HEK293 (cell line): Measurements from ENCODE around the gene HLA-A.
A peak's percentile ranks its signal among the peaks of the same experiment; 100 is the strongest.

ENCODE experiments used
- CTCF ChIA-PET: fragments of 350-600 bp; formaldehyde crosslinking; extraction: SDS; loops from one replicate; lab custom pipeline; 2021; ENCODE audit warnings: antibody characterized with exemption; lab: Yijun Ruan, JAX
- POLR2A ChIA-PET: fragments of 300-600 bp; formaldehyde crosslinking; extraction: SDS; loops from one replicate; lab custom pipeline; 2020; ENCODE audit warnings: antibody characterized with exemption, inconsistent platforms; lab: Yijun Ruan, JAX
- H3K27ac ChIP-seq: fragments of 200-500 bp; sonication (Bioruptor generic); 2 replicates; pipeline ENCODE4 v1.5.1; 2014; ENCODE audit warnings: low read depth, low read length, control low read depth, inconsistent platforms; ENCODE audit errors: extremely low read depth
- H3K36me3 ChIP-seq, 2 experiments: fragments of 200-500 bp in 1 of 2; sonication (Bioruptor generic) in 1 of 2; 1 replicate in 1 of 2; 2 replicates in 1 of 2; pipeline ENCODE4 v1.5.1; 2014 to 2017; ENCODE audit warnings: inconsistent platforms in 2 of 2, low read length in 2 of 2; ENCODE audit not compliant: control insufficient read depth in 2 of 2, insufficient read depth in 1 of 2
- H3K4me1 ChIP-seq: fragments of 200-500 bp; sonication (Bioruptor generic); 2 replicates; pipeline ENCODE4 v1.5.1; 2014; ENCODE audit warnings: mild to moderate bottlenecking, low read length, inconsistent platforms; ENCODE audit not compliant: control insufficient read depth, insufficient read depth
- H3K4me3 ChIP-seq: 2 replicates; pipeline ENCODE4 v1.5.1; 2011; ENCODE audit warnings: low read depth, mild to moderate bottlenecking, control low read depth, low read length, moderate library complexity
- H3K9me3 ChIP-seq: fragments of 200-500 bp; sonication (Bioruptor generic); 2 replicates; pipeline ENCODE4 v1.5.1; 2014; ENCODE audit warnings: low read depth, low read length, inconsistent platforms; ENCODE audit not compliant: control insufficient read depth, insufficient read depth
- FEZF1 ChIP-seq: fragments of 450-650 bp; formaldehyde crosslinking; IDR thresholded peaks from 2 replicates; pipeline ENCODE4 v1.5.1; 2016; ENCODE audit warnings: missing biosample characterization, missing genetic modification characterization
- HOXD13 ChIP-seq: sonication (generic); formaldehyde crosslinking; IDR thresholded peaks from 2 replicates; pipeline ENCODE4 v1.8.0; 2022; ENCODE audit warnings: missing genetic modification reagents, borderline replicate concordance
- IKZF3 ChIP-seq: fragments of 450-650 bp; IDR thresholded peaks from 2 replicates; pipeline ENCODE4 v1.5.0; 2018; ENCODE audit warnings: missing biosample characterization, mild to moderate bottlenecking, missing genetic modification characterization, moderate library complexity
- KLF16 ChIP-seq: fragments of 450-650 bp; formaldehyde crosslinking; IDR thresholded peaks from 2 replicates; pipeline ENCODE4 v1.5.1; 2017; ENCODE audit warnings: missing biosample characterization, missing genetic modification characterization
- SCRT2 ChIP-seq: fragments of 450-650 bp; formaldehyde crosslinking; IDR thresholded peaks from 2 replicates; pipeline ENCODE4 v1.5.1; 2016; ENCODE audit warnings: missing biosample characterization, missing genetic modification characterization
- ZFP37 ChIP-seq: fragments of 450-650 bp; formaldehyde crosslinking; IDR thresholded peaks from 2 replicates; pipeline ENCODE4 v1.5.1; 2016; ENCODE audit warnings: missing biosample characterization, missing genetic modification characterization
- ZNF19 ChIP-seq: fragments of 450-650 bp; formaldehyde crosslinking; IDR thresholded peaks from 2 replicates; pipeline ENCODE4; 2016; ENCODE audit warnings: missing biosample characterization, missing genetic modification characterization, low read depth
- ZNF23 ChIP-seq: fragments of 450-650 bp; formaldehyde crosslinking; IDR thresholded peaks from 2 replicates; pipeline ENCODE4 v1.5.1; 2016; ENCODE audit warnings: missing biosample characterization, missing genetic modification characterization, borderline replicate concordance
- ZNF311 ChIP-seq: fragments of 450-650 bp; formaldehyde crosslinking; IDR thresholded peaks from 2 replicates; pipeline ENCODE4 v1.5.1; 2017; ENCODE audit warnings: missing biosample characterization, missing genetic modification characterization, borderline replicate concordance
- ZNF473 ChIP-seq: fragments of 450-650 bp; formaldehyde crosslinking; IDR thresholded peaks from 2 replicates; pipeline ENCODE4 v1.5.1; 2017; ENCODE audit warnings: missing biosample characterization, missing genetic modification characterization
- ZNF677 ChIP-seq: fragments of 450-650 bp; IDR thresholded peaks from 2 replicates; pipeline ENCODE4 v1.5.0; 2018; ENCODE audit warnings: missing biosample characterization, mild to moderate bottlenecking, missing genetic modification characterization, moderate library complexity
- ZNF830 ChIP-seq: fragments of 450-650 bp; IDR thresholded peaks from 2 replicates; pipeline ENCODE4 v1.5.0; 2018; ENCODE audit warnings: missing biosample characterization, missing genetic modification characterization, low read depth, mild to moderate bottlenecking, moderate library complexity
- TF ChIP-seq, protein P1 (sequence below): fragments of 450-650 bp; formaldehyde crosslinking; IDR thresholded peaks from 2 replicates; pipeline ENCODE4 v1.5.1; 2016; ENCODE audit warnings: missing biosample characterization, missing genetic modification characterization, borderline replicate concordance
- TF ChIP-seq, protein P2 (sequence below): fragments of 450-650 bp; formaldehyde crosslinking; conservative IDR thresholded peaks from 2 replicates; pipeline ENCODE4 v1.5.1; 2016; ENCODE audit warnings: low read depth, missing biosample characterization, missing genetic modification characterization

Gene HLA-A

DNA sequence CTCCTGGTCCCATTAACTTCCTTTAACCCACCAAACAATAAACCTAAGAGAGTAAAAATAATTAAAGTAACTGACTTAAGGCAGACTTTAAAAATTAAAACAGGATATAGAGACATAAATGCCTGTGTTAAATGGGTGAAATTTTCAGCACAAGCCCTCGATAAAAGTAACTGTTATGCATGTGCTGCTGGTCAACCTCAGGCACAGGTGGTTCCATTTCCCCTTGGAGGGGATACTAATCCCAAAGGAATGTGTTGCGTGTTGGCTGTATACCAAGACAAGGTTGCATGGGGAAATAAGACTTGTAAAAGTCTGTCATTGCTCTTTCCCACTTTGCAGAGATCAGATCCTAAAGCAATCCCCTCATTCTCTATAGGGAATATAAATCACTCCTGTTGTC lies 25.8 kb downstream of the HLA-A start:
- ChIA-PET POLR2A (no interaction called here), CTCF (interaction anchor here (0.6 to 1.7 kb wide), 7 partner anchors 9 to 251 kb away, joined by 3 to 8 read pairs (median 4); no protein-coding TSS in a partner anchor)
- no peak overlapping the region for H3K27ac ChIP-seq
- TF ChIP-seq, protein P1, sequence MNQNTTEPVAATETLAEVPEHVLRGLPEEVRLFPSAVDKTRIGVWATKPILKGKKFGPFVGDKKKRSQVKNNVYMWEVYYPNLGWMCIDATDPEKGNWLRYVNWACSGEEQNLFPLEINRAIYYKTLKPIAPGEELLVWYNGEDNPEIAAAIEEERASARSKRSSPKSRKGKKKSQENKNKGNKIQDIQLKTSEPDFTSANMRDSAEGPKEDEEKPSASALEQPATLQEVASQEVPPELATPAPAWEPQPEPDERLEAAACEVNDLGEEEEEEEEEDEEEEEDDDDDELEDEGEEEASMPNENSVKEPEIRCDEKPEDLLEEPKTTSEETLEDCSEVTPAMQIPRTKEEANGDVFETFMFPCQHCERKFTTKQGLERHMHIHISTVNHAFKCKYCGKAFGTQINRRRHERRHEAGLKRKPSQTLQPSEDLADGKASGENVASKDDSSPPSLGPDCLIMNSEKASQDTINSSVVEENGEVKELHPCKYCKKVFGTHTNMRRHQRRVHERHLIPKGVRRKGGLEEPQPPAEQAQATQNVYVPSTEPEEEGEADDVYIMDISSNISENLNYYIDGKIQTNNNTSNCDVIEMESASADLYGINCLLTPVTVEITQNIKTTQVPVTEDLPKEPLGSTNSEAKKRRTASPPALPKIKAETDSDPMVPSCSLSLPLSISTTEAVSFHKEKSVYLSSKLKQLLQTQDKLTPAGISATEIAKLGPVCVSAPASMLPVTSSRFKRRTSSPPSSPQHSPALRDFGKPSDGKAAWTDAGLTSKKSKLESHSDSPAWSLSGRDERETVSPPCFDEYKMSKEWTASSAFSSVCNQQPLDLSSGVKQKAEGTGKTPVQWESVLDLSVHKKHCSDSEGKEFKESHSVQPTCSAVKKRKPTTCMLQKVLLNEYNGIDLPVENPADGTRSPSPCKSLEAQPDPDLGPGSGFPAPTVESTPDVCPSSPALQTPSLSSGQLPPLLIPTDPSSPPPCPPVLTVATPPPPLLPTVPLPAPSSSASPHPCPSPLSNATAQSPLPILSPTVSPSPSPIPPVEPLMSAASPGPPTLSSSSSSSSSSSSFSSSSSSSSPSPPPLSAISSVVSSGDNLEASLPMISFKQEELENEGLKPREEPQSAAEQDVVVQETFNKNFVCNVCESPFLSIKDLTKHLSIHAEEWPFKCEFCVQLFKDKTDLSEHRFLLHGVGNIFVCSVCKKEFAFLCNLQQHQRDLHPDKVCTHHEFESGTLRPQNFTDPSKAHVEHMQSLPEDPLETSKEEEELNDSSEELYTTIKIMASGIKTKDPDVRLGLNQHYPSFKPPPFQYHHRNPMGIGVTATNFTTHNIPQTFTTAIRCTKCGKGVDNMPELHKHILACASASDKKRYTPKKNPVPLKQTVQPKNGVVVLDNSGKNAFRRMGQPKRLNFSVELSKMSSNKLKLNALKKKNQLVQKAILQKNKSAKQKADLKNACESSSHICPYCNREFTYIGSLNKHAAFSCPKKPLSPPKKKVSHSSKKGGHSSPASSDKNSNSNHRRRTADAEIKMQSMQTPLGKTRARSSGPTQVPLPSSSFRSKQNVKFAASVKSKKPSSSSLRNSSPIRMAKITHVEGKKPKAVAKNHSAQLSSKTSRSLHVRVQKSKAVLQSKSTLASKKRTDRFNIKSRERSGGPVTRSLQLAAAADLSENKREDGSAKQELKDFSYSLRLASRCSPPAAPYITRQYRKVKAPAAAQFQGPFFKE (tag by site-specific recombination): no peak
- TF ChIP-seq SCRT2: peak; percentile 87
- 0 out of 2 replicates have a peak, but pooled peaks have one; percentile 31 for TF ChIP-seq IKZF3 (tag by site-specific recombination)
- no peak for TF ChIP-seq ZNF473 (tag by site-specific recombination)
- TF ChIP-seq, all 188 proteins: peak for 2
- H3K4me3 ChIP-seq: no peak overlapping the region
- H3K36me3 ChIP-seq: no peaks in the 10 kb centered on the region
- H3K9me3 ChIP-seq: no peaks in the 10 kb centered on the region
- peaks cover 30% of the 10 kb centered on the region for H3K4me1 ChIP-seq

DNA sequence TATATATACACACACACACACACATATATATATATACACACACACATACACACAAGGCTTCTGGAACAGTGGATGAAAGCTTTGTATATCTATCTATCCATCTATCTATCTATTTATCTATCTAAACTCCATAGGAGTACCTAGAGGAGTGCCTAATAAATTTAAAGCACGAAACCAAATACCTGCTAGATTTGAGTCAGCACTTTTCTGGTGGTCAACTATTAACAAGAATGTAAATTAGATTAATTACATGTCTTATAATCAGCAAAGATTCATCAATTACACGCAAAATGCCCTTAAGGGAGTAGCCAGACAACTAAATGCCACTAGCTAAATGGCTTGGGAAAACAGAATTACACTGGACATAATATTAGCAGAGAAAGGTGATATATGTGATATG lies 26.6 kb downstream of the HLA-A start:
- ChIA-PET POLR2A (no interaction called here), CTCF (interaction anchor here (0.5 to 0.9 kb wide), 4 partner anchors 105 to 319 kb away, joined by 3 to 4 read pairs (median 4); no protein-coding TSS in a partner anchor)
- TF ChIP-seq, protein P2, sequence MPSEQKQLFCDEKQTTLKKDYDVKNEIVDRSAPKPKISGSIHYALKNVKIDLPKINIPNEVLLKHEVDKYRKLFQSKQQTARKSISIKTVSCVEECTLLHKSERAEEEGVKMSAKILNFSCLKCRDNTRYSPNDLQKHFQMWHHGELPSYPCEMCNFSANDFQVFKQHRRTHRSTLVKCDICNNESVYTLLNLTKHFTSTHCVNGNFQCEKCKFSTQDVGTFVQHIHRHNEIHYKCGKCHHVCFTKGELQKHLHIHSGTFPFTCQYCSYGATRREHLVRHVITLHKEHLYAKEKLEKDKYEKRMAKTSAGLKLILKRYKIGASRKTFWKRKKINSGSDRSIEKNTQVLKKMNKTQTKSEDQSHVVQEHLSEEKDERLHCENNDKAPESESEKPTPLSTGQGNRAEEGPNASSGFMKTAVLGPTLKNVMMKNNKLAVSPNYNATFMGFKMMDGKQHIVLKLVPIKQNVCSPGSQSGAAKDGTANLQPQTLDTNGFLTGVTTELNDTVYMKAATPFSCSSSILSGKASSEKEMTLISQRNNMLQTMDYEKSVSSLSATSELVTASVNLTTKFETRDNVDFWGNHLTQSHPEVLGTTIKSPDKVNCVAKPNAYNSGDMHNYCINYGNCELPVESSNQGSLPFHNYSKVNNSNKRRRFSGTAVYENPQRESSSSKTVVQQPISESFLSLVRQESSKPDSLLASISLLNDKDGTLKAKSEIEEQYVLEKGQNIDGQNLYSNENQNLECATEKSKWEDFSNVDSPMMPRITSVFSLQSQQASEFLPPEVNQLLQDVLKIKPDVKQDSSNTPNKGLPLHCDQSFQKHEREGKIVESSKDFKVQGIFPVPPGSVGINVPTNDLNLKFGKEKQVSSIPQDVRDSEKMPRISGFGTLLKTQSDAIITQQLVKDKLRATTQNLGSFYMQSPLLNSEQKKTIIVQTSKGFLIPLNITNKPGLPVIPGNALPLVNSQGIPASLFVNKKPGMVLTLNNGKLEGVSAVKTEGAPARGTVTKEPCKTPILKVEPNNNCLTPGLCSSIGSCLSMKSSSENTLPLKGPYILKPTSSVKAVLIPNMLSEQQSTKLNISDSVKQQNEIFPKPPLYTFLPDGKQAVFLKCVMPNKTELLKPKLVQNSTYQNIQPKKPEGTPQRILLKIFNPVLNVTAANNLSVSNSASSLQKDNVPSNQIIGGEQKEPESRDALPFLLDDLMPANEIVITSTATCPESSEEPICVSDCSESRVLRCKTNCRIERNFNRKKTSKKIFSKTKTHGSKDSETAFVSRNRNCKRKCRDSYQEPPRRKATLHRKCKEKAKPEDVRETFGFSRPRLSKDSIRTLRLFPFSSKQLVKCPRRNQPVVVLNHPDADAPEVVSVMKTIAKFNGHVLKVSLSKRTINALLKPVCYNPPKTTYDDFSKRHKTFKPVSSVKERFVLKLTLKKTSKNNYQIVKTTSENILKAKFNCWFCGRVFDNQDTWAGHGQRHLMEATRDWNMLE: no peak
- TF ChIP-seq ZNF23 (tag by site-specific recombination): no peak
- no peak for TF ChIP-seq KLF16 (tag by site-specific recombination)
- no peak for TF ChIP-seq HOXD13 (CRISPR knock-in tag)
- TF ChIP-seq ZFP37: no peak
- no peak for TF ChIP-seq ZNF830 (tag by site-specific recombination)
- no peak for TF ChIP-seq FEZF1 (tag by site-specific recombination)
- no peak for TF ChIP-seq ZNF677 (tag by site-specific recombination)
- TF ChIP-seq ZNF311 (tag by site-specific recombination): no peak
- no peak for TF ChIP-seq ZNF19
- Histone ChIP-seq H3K9me3 (no peaks in the 10 kb centered on the region), H3K36me3 (no peaks in the 10 kb centered on the region), H3K4me3 (no peak overlapping the region), H3K27ac (no peak overlapping the region), H3K4me1 (peaks cover 30% of the 10 kb centered on the region)
